Measurements from ENCODE around the gene INSC.

DNA sequence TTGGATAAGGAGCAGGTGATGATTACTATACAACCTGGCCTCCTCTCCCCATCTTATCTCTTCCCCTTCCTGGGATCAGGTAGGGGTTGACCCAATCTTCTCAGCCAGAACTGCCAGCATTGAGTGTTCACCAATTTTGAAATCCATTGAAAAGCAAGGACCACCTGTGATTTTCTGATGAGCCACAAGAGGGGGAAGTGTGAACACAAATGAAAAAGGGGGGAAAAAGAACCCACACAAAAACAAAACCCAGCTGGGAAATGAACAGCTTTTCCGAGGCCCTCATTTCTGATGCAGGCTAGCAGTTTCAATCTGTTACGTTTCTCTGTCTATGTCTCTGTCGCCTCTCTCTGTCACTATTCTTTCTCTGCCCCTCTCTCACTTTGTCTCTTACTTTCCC, 161.9 kb downstream of the INSC start:
- TF ChIP-seq, protein P1, sequence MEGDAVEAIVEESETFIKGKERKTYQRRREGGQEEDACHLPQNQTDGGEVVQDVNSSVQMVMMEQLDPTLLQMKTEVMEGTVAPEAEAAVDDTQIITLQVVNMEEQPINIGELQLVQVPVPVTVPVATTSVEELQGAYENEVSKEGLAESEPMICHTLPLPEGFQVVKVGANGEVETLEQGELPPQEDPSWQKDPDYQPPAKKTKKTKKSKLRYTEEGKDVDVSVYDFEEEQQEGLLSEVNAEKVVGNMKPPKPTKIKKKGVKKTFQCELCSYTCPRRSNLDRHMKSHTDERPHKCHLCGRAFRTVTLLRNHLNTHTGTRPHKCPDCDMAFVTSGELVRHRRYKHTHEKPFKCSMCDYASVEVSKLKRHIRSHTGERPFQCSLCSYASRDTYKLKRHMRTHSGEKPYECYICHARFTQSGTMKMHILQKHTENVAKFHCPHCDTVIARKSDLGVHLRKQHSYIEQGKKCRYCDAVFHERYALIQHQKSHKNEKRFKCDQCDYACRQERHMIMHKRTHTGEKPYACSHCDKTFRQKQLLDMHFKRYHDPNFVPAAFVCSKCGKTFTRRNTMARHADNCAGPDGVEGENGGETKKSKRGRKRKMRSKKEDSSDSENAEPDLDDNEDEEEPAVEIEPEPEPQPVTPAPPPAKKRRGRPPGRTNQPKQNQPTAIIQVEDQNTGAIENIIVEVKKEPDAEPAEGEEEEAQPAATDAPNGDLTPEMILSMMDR (IDR thresholded peaks at IDR 0.05) = peak in 11 of 12 donors; percentile 19 to 50 (median 28)
- no peak for TF ChIP-seq POLR2A (IDR thresholded peaks at IDR 0.05)

Data from heart left ventricle (tissue), 13 donors.